VCaP (cell line): Measurements from ENCODE around the gene IGSF9.

Experiments
- H3K27ac ChIP-seq: fragments of 450-650 bp; 2 replicates; pipeline ENCODE4 v1.5.1; 2017
- CTCF ChIP-seq: fragments of 450-650 bp; conservative IDR thresholded peaks from 2 replicates; pipeline ENCODE4 v1.5.1; 2017; ENCODE audit warnings: mild to moderate bottlenecking, moderate library complexity

The IGSF9 gene

DNA sequence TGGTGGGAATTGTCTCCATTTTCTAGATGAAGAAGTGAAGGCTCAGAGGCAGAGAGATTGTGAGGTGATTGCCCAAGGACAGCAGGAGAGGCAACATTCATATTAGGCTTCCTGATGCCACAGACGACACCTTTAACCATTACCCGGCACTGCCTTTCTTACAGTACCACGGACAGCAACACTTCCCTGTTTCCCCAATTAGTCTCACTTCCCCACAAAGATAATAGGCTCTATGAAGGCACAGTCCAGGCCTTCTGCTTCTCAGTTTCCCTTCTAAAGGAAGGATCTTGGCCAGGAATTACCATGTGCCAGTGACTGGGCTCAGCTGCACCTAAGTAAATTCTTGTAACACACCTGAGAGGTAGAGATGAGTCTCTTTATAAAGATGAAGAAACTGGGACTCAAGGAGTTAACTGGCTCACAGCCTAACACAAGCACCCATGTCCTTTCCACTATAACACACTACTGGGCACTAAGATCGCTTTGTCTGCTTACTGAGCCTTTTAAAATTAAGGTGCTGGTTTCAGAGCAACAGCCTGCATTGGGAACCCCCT lies 9.6 kb downstream of the IGSF9 start:
- H3K27ac ChIP-seq, result no peak overlapping the region
- TF ChIP-seq CTCF, result no peak

- no peak for TF ChIP-seq CTCF
- H3K27ac ChIP-seq, result no peak overlapping the region
These were observed 10.1 kb downstream of the IGSF9 start for GRCh38 chr1:159935305-159935704.

DNA sequence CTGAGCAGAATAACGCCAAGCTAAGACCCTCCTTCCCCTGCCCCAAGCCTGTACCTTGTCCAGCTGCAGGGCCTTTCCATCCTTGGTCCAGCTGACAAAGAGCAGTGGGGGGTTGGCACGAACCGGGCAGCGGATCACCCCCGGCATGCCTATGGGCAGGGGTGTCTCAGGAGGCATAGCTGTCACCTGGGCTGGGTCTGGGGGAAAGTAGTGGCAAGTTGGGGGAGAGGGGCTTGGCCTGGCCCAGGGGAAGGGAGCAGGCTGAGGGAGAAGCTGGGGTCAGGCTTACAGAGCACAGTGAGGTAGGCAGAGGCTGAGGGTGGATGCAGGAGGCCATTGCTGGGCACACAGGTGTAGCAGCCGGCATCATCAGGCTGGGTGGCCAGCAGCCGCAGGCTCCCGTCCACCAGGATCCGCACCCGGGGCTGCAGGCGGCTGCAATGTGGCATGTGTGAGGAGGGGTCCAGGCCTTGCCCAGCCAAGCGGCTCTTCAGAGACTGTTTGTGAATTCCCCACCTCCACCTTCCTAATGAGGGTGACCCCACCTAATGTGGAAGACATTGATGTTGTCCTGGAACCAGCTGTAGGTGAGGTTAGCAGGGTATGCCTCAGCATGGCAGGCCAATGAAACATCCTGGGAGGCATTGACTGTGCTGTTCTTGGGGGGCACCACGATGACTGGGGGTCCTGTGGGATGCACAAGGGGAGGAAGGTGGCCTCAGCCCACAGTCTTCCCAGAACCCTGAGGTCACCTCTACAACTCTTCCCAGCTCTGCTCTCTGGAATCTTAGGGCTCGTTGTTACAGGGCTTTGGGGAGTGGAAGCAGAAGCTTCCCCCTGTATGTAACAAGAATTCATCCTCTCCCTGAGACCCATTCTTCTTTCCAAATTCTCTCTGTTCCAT lies 11.0 kb downstream of the IGSF9 start:
- TF ChIP-seq CTCF, result no peak
- H3K27ac ChIP-seq, result no peak overlapping the region

DNA sequence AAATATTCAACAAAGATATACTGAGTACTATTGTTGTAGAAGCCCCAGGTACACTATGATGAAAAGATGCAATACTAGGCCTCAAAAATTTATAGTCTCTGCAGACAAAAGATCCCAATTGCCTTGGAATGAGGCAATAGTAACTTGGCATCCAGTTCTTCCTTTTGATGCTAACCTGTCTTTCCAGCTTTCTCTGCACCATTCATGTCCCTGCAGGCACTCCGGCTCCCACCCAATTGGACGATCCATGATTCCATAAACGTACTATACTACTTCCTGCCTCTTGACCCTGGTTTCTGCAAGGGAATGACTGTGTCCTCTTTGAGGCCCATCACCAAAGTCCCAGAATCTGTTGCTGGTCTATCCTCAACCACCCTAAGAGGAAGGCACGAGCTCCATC lies 12.1 kb downstream of the IGSF9 start:
- no peak for TF ChIP-seq CTCF
- H3K27ac ChIP-seq, result peak overlapping the region; percentile 20; the same call in 1 of the 2 replicates

GRCh38 chr1:159932296-159933285 lies 12.8 kb downstream of the IGSF9 start:
- H3K27ac ChIP-seq, result peak overlapping the region; percentile 20; the same call in 1 of the 2 replicates
- no peak for TF ChIP-seq CTCF

- TF ChIP-seq CTCF, result no peak
- H3K27ac ChIP-seq, result no peak overlapping the region
These were observed 13.6 kb downstream of the IGSF9 start for GRCh38 chr1:159931795-159932173.
